HG03457 (cell line): ENCODE data around the gene SHLD3.
A peak's percentile ranks its signal among the peaks of the same experiment; 100 is the strongest.
"Not testable (repeated sequence)": the region's sequence is repeated elsewhere in the genome, so short reads cannot be mapped to it uniquely, and the experiment has no call there.

Source experiments
- ATAC-seq: cut with Tn5 transposase; IDR thresholded peaks from one replicate; pipeline ENCODE4 v1.9.1; 2021; ENCODE audit warnings: moderate number of reproducible peaks; ENCODE audit not compliant: unreplicated experiment

Gene SHLD3

GRCh38 chr5:65624571-65625555 is at the start of gene SHLD3, which contains the start of gene TRAPPC13:
SHLD3 (plus strand) TSS chr5:65625027; CDS start chr5:65629588, 4,561 bp downstream.
TRAPPC13 (plus strand) TSS chr5:65625027; CDS start chr5:65625061, 34 bp downstream.
- peak; percentile 60 for ATAC-seq

- ATAC-seq, result no peak
These were observed 47.7 kb upstream of the SHLD3 start for GRCh38 chr5:65577141-65577540.

GRCh38 chr5:65588694-65589093 is 36.1 kb upstream of the SHLD3 start:
- no peak for ATAC-seq

- ATAC-seq, result not testable (repeated sequence)
These were observed 23.1 kb upstream of the SHLD3 start for GRCh38 chr5:65601761-65602160.

- ATAC-seq, result no peak
These were observed 13.3 kb upstream of the SHLD3 start for GRCh38 chr5:65611524-65611923.

GRCh38 chr5:65612298-65612907 is 12.4 kb upstream of the SHLD3 start:
- no peak for ATAC-seq

GRCh38 chr5:65620021-65620420 is 4.8 kb upstream of the SHLD3 start:
- ATAC-seq, result no peak

GRCh38 chr5:65621961-65622360 is 2.9 kb upstream of the SHLD3 start:
- not testable (repeated sequence) for ATAC-seq

- ATAC-seq, result no peak
These were observed 1.3 kb upstream of the SHLD3 start for GRCh38 chr5:65623482-65623881.

GRCh38 chr5:65624025-65624570 is 729 bp upstream of the SHLD3 start, which contains the start of gene TRIM23:
TRIM23 (minus strand) TSS chr5:65624333; CDS start chr5:65624274, 59 bp downstream.
- ATAC-seq, result peak; percentile 92

GRCh38 chr5:65625743-65626142 is 916 bp downstream of the SHLD3 start:
- no peak for ATAC-seq

GRCh38 chr5:65630981-65631380 is 6.2 kb downstream of the SHLD3 start:
- no peak for ATAC-seq

GRCh38 chr5:65640240-65640639 is 15.4 kb downstream of the SHLD3 start:
- no peak for ATAC-seq

- no peak for ATAC-seq
These were observed 22.1 kb downstream of the SHLD3 start for GRCh38 chr5:65646938-65647337.

GRCh38 chr5:65647941-65648340 is 23.1 kb downstream of the SHLD3 start:
- ATAC-seq, result no peak

GRCh38 chr5:65651144-65651543 is 26.3 kb downstream of the SHLD3 start:
- no peak for ATAC-seq

- no peak for ATAC-seq
These were observed 29.9 kb downstream of the SHLD3 start for GRCh38 chr5:65654713-65655112.

GRCh38 chr5:65663804-65664521 is 39.1 kb downstream of the SHLD3 start:
- ATAC-seq, result no peak

GRCh38 chr5:65668696-65669095 is 43.9 kb downstream of the SHLD3 start:
- no peak for ATAC-seq

- ATAC-seq, result no peak
These were observed 48.0 kb downstream of the SHLD3 start for GRCh38 chr5:65672796-65673195.

- ATAC-seq, result no peak
These were observed 49.9 kb downstream of the SHLD3 start for GRCh38 chr5:65674749-65675148.
